GM18511 (cell line): ENCODE measurements around the gene TNS4.
A peak's percentile ranks its signal among the peaks of the same experiment; 100 is the strongest.
"Not testable (repeated sequence)": the region's sequence is repeated elsewhere in the genome, so short reads cannot be mapped to it uniquely, and the experiment has no call there.

Experiments used
- ATAC-seq: cut with Tn5 transposase; IDR thresholded peaks from one replicate; pipeline ENCODE4 v1.9.1; 2021; ENCODE audit warnings: mild to moderate bottlenecking, moderate library complexity; ENCODE audit not compliant: unreplicated experiment

The TNS4 gene, protein sequence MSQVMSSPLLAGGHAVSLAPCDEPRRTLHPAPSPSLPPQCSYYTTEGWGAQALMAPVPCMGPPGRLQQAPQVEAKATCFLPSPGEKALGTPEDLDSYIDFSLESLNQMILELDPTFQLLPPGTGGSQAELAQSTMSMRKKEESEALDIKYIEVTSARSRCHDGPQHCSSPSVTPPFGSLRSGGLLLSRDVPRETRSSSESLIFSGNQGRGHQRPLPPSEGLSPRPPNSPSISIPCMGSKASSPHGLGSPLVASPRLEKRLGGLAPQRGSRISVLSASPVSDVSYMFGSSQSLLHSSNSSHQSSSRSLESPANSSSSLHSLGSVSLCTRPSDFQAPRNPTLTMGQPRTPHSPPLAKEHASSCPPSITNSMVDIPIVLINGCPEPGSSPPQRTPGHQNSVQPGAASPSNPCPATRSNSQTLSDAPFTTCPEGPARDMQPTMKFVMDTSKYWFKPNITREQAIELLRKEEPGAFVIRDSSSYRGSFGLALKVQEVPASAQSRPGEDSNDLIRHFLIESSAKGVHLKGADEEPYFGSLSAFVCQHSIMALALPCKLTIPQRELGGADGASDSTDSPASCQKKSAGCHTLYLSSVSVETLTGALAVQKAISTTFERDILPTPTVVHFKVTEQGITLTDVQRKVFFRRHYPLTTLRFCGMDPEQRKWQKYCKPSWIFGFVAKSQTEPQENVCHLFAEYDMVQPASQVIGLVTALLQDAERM

DNA sequence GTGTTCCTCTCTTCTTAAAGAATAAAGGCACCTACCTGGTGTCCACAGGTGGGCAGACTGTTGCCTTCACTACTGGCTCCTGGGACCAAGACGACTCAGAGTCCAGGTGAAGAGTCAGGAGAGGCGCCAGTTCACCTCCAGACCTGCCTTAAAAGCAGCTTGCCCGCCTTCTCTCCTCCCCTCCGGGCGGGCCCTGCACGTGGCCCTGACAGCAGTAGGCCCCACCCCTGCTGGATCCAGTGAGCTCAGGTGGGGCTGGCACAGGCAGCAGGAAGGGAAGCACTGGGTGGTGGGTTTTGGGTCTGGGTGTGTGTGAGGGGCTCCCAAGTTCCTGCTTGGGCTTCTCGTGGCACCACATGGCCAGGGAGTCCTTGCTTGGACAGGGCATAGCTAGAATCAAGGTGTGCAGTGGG, at the start of gene TNS4:
TSS of gene TNS4 (minus strand) at position 125 of the 413 bp plus-strand sequence. CDS start 5,198 bp downstream, outside the sequence.
- ATAC-seq, result no peak

DNA sequence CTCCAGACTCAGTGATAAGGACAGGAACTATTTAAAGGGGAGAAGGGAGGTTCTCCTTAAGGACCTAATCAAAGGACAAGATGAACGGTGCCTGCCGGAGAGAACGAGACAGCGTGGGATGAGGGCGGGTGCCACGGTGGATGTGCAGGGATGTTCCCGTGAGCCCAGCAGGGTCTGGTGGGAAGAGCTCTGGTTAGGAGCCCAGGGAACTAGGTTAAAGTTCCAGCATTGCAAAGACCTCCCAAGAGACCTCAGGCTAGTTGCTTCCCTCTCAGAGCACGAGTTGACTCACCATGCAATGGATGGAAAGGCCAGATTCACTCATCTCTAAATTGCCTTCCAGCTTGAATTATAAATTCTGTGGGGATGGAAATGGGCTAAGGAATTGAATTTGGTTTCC, 49.2 kb upstream of the TNS4 start:
- ATAC-seq, result no peak

DNA sequence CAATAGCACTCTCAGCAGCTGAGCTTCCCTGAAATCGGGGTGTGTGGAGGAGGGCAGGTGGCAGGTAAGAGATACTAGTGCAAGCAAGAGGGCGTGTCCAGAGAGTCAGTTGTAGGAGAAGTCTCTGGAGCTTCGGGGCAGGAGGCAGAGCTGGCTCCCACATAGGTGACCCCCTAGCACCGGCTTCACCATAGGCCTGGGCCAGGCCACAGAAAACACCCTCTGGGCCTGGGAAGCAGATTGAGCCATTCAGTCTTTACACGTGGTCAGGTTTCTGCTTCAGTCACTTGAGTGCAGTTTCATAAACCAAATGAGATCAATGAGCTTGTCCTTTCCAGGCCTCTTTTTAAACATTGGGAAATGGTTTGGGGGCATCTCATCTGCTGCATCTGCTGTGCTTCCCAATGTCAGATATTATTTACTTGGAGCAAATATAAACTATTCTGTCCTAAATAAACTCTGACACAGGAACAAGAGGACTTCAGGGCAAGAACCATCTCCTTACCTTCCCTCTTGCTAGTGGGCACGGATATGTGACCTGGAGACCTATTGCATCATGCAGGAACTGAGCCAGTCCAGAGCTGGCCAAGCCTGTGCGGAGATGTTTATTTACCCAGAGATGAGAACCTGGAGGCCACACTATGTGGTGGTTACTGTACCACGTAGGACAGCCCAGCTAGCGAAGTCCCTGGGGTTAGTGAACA, 47.7 kb upstream of the TNS4 start:
- no peak for ATAC-seq

DNA sequence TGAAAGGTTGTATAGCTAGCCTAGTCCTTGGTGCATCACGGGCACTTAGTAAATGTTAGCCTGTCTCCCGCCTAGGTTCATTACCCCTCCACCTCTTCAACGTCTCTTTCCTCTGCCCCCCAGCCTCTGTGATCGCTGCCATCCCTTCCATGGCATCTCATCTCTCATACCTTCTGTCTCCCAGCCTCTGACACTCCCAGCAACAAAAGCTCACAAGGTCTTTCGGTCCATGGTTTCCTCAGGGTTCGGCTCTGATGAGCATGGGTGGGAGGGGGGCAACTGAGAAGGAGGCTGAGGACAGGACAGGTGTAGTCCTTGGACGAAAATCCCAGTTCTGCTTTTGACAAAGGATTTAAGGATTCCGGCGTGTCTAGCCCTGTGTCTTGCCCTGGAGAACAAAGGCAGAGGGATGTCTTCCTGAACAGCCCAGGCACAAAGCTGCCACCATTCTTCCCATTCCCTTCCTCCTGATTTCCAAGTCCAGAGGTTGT, 47.1 kb upstream of the TNS4 start:
- ATAC-seq, result no peak

DNA sequence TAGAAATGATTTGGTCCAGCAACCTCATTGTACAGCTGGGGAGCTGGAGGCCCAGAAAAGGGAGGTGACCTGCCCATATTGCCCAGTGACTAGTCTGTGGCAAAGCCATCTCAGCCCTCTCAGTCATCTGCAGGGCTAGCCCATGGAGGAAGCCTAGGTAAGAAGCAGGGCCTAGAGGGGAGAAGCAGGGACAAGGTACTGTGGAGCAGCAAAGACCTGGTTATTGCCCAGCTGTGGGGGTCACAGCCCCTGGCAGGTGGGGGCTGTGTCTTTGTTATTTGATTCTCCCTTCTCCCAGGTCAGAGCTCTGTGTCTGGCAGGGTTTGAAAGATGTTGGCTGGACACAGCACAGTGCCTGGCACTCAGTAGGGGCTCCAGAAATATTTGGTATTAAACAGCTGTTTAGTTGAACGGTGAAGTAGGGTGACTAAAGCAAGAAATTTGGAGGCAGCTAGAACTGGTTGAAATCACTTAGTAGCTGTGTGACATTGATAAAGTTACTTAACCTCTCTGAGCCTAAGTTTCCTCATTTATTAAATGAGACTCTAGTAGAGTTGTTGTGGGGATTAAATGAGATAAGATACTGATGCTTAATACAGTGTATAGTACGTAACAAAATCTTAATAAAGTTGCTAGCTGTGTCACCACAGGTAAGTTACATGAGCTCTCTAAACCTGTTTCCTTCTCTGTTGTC, 46.5 kb upstream of the TNS4 start:
- no peak for ATAC-seq

DNA sequence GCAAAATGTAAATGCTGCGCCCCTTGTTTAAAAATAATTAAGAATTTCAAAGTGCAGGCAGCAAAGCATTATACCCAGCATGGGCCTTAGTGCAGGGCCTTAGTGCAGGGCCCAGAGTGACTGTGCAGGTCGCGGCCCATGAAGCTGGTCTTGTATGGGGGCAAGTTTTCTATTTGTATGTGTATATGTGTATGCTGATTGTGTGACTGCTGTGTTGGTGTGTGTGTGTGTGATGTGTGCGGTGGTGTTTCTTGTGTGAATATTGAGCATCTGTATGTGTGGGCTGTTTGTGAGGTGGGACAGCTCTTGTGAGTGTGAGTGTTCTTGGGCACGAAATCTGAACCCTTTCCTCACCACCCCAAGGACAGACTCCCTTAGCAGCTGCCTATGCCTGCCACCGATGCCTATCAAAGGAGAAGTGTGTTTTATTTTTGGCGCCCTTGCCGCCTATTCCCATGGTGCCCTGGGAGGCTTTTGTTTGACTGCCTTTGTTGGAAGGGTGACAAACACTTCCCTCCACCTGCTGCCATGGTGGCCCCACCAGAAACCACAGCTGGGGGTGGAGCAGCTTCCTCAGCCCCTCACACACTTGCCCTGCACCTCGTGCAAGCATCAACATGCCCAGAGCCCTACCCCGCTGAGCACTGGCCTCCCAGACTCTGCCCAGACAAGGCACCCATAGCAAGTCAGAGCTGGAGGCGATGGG, 45.8 kb upstream of the TNS4 start:
- no peak for ATAC-seq

DNA sequence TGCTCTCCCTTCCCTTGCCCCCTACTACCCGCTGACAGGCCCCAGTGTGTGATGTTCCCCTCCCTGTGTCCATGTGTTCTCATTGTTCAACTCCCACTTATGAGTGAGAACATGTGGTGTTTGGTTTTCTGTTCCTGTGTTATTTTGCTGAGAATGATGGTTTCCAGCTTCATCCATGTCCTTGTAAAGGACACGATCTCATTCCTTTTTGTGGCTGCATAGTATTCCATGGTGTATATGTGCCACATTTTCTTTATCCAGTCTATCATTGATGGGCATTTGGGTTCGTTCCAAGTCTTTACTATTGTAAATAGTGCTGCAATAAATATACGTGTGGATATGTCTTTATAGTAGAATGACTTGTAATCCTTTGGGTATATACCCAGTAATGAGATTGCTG, 45.1 kb upstream of the TNS4 start:
- not testable (repeated sequence) for ATAC-seq

DNA sequence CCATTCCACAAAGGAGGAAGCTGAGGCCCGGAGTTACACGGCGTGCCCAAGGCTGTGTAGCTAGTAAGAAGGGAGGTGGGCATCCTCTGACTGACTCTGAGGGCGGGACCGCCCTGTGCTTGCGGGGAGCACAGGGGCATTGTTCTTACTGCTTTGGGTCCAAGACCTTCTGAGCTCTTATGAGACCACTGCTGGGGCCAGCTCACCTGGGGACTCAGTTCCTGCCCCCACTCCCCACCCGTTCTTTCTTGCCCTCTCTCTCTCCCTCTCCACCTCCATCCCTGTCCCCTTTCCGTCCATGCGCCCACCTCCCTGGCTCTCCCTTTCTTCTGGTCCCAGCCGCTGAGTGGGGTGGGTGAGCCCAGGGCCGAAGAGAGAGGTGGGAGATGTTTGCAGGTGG, 44.2 kb upstream of the TNS4 start:
- ATAC-seq, result no peak

DNA sequence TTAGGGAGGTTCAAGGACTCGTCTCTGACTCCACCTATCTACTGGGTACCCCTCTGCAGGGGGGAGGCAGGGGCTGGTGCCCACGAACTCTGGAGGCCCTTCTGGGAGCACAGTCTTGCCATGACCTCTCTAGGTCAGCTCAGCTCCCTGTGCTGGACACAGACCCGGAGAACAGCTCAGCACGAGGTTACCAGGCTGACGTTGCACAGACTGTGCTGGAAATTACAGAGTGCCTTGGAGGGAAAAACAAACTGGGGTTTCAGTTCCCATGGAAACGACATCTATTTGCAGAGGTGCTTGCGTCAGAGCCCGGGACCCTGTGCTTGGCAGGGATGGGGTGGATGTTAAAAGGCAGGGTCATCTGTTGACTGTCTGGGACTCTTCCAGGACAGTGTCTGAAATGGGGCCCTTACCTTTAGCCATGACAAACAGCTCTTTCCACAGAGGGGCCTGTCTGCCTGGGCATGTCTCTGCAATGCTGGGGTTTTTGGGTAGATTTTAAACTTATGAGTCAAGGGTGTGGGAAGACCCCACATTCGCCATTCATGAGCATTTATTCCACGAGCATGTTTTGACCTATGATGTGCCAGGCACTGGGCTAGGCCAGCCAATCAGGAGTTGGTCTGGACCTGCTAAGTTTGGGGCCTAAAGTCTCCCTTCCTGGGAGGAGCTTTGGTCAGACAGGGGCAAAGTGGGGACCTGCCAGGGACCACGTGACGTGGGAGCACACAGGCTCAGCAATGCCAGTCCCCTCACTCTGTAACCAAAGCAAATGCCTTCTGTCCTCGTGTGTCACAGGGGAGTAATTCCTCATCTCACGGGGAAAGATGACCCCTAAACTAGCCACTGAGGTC, 41.4 kb upstream of the TNS4 start:
- peak; percentile 67 for ATAC-seq

DNA sequence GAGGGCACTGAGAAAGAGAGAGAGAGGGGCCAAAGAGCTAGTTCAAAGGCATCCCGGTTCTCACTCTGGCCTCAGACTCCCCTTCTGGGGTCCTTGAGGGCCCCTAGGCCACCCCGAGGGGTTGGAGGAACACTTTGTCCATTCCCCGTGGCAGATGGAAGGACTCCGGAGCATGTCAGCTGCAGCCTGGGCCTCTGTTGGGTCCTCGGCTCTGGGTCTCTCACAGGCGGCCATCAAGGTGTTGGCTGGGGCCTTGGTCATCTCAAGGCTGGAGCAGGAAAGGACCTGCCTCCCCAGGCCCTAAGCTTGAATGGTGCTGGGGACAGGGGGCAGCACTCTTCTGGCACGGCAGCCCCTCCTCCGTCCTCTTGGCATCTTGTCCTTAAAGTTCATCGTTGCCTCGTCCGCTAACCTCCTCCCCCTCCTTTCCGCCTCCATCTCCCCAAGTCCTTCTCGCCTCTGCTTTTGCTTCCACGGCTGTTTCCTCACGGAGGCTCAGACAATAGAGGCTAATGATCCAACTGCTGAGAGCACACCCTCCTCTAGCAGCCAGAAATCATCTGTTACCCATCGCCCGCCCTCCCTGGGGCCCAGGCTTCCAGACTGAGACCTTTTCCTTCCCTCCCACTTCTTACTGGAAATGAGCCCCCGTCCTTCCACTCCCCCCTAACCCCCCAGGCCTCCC, 40.6 kb upstream of the TNS4 start:
- ATAC-seq, result no peak

DNA sequence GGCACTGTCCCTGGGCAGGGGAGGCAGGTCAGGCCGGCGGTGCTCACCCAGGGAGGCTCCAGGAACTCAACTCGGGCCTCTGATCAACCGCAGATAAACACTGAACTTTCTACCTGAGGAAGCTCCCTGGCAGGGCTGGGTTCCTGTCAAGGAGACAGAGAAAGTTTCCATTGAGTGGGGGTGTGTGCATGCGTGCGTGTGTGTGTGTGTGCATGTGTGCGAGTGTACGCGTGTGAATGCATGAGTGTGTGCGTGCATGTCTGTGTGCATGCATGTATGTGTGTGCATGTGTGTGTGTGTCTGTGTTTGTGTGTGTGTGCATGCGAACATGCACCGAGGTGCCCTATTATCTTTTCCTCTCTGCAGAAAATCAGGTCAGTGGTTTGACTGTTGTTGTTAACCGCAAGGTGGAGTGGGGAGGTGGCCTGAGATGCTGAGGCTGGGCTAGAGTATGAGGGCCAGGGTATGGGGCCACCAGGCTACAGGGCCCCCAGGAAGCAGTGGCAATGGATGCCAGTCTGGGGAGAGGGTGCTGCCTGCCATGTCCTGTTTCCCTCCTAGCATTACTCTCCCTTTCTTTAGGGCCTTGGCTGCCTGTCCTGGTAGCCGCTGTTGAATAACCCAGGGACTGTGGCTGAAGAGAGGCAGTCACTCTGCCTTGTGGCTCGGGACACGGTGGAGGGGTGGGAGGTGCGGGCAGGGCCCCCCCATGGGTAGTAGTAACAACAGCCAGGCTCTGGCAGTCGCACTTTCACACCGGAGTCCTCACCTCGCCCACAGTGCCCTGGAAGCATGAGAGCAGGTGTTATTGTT, 39.8 kb upstream of the TNS4 start:
- no peak for ATAC-seq

DNA sequence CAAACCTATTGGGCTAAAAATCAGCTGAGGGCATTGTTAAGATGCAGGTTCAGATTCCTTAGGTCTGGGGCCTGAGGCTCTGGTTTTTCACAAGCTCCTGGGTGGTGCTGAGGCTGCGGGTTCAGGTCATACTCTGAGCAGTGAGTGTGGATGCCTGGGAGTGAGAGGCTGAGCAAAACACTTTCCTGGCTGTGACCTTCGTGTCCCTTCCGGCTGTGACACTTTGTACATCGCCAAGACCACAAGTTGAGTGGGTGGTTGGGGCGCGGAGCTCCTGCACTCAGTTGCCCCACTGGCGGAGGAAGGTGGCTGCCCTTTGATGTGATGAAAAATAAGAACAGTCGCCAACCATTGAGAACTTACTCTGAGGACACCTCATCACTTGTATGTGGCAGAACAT, 39.0 kb upstream of the TNS4 start:
- ATAC-seq, result no peak

DNA sequence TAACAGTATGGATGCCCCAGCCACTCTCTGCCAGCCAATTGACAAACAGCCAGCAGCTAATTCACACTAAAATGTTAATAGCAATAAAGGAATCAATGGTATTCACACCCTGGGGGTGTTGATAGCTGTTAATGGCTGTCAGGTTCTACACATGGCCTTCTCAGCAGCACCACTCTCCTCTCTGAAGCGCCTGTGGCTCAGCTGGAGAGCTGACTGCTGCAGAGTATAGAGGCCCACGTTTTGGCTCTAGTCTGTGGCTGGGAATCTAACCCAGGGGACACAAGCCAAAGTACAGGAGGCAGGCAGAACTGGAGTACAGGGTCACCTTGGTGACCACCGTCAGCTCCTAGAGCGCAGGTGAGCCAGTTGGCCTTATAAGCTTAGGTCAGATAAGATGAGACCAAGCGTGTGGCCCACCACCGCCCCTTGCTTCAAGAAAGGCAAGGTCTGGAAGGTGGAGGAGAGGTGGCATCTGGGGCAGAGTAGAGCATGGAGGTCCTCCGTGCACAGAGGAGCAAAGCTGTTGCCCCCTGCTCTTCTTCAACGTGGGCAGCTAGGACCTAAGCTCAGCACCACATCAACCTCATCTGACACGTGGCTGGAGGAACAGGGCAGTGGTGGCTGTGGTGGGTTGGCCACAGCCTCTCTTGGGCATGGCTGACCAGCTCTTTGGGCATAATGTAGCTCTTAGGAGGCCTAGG, 38.4 kb upstream of the TNS4 start:
- no peak for ATAC-seq

DNA sequence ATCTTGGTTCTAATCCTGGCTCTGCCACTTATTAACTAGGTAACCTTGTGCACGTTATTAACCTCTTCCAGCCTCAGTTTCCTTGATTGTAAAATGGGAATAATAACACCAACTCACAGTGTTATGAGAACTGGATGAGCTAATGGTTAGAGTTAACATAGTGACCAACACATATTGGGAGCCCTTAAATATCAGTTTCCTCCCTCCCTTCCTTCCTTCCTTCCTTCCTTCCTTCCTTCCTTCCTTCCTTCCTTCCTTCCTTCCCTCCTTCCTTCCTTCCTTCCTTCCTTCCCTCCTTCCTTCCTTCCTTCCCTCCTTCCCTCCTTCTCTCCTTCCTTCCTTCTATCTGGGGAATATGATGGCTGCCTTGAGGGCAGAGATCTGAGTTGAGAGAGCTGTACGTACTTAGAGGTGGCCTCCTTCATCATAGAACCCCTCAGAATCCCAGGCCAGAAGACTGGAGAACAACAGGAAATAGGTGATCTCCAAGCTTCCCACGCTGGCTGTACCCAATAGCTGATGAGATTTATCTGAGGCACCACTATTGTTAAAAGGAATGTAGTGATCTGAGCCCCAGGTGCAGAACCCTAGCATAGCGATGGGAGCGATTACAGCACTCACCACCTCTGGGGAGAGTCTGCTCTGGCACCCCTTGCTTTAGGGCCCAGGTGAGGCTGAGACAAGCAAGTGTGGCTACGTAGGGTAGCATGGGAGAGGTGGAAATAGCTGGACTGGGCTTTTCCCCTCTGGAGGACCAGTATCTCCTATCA, 37.7 kb upstream of the TNS4 start:
- ATAC-seq, result no peak

DNA sequence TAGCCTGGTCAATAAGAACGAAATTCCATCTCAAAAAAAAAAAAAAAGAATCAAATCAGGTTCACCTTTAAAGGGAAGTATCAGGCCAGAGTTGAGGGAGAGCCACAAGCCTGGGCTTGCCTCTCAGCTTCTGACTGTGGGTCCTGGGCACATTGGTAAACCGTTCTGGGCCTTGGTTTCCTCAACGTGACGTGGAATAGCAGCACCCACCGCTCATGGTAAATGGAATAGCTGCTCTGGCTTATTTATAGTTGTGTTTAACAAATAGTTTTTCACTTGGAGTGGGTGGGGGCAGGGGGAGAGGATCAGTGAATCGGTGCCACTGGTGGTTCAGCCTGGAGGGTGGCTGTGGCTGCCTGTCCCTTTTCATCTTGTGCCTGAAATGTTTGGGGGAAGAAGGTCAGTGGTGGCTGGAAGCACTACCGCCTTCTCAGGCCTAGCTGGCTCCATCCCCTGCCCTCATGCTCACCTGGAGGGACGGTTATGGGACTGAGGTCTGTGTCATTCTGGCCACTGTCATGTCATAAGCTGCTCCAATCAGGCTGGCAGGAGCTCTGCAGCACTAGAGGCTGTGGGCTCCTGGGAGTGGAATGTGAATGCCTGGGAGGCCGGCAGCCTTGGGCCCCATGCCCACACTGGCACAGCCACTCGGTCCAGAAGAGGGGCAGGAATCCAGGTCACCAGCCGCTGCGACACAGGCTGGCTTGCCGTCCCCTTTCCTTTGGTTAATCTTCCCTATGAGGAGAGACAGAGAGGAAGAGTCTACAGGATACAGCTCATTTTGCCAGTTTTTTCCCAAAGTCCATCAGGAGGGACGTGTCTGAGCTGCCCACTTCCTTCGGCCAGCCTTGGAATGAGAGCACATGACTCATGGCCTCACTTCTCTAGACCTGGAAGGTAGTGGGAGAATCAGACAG, 36.9 kb upstream of the TNS4 start:
- no peak for ATAC-seq
